Coronary artery (tissue), 2 donors: Measurements from ENCODE around the gene PCNT.

Source experiments
- DNase-seq: peaks from one replicate; pipeline ENCODE4 v3.0.0-alpha.2; 2017; ENCODE audit warnings: low spot score
- H3K27ac ChIP-seq, 2 donors: fragments of 200-600 bp; sonication (generic); one replicate each; pipeline ENCODE4 v1.5.1; 2016 to 2019
- H3K4me3 ChIP-seq: fragments of 200-600 bp; sonication (generic); 2 replicates; pipeline ENCODE4 v1.5.1; 2016; ENCODE audit warnings: mild to moderate bottlenecking, moderate library complexity
- CTCF ChIP-seq: fragments of 200-600 bp; sonication (generic); IDR thresholded peaks from one replicate; pipeline ENCODE4 v1.5.1; 2019; ENCODE audit warnings: antibody characterized with exemption

PCNT gene

GRCh38 chr21:46416551-46416950 is 92.6 kb downstream of the PCNT start:
- no peak overlapping the region for H3K27ac ChIP-seq
- no peak for TF ChIP-seq CTCF
- no peak overlapping the region for H3K4me3 ChIP-seq
- no peak for DNase-seq

GRCh38 chr21:46418265-46418946 is 94.5 kb downstream of the PCNT start:
- no peak for TF ChIP-seq CTCF
- no peak for DNase-seq
- H3K4me3 ChIP-seq, result no peak overlapping the region
- no peak overlapping the region for H3K27ac ChIP-seq

- no peak overlapping the region for H3K4me3 ChIP-seq
- H3K27ac ChIP-seq, result no peak overlapping the region
- no peak for DNase-seq
Measured at GRCh38 chr21:46420241-46421190, 96.6 kb downstream of the PCNT start.

GRCh38 chr21:46421191-46421750 is 97.3 kb downstream of the PCNT start:
- Histone ChIP-seq H3K4me3 (no peak overlapping the region), H3K27ac (no peak overlapping the region)
- TF ChIP-seq CTCF, result no peak
- DNase-seq, result no peak

More at GRCh38 chr21:46420241-46421190, 96.6 kb downstream of the PCNT start:
- TF ChIP-seq CTCF, result no peak

- TF ChIP-seq CTCF, result no peak
- no peak for DNase-seq
- Histone ChIP-seq H3K4me3 (no peak overlapping the region), H3K27ac (no peak overlapping the region)
Measured at GRCh38 chr21:46421756-46422555, 98.0 kb downstream of the PCNT start.

- no peak overlapping the region for H3K4me3 ChIP-seq
- no peak for DNase-seq
- no peak for TF ChIP-seq CTCF
- no peak overlapping the region for H3K27ac ChIP-seq
Measured at GRCh38 chr21:46422636-46423241, 98.8 kb downstream of the PCNT start.
